Posterior vena cava (tissue), 2 donors: ENCODE measurements around the gene KAZN. TPM values are rescaled to one million over a fixed set of nuclear protein-coding genes. Genes with fewer than 3 reads are reported as not detected.

Experiments
- DNase-seq: peaks from one replicate; pipeline ENCODE4 v3.0.0-alpha.2; 2020; ENCODE audit warnings: low spot score
- intact Hi-C, 2 donors: fragments of 100-400 bp; cut with DNase I; formaldehyde crosslinking; loops; one replicate each; pipeline versions ENCODE4 v1.14.1 to v1.14.2; 2022 to 2023
- total RNA-seq, 2 donors: library from RNA; stranded (reverse); fragmentation: NEBNext Ultra II Directional; extraction: Animal tissue kit (Norgen Biotek cat#: 25700); gene quantifications; one replicate each; pipeline ENCODE4 v1.2.1, GENCODE V29; 2021
- donor health status: DM: yes; HTN: yes; CAD: no.
- donor health status: DM: yes; HTN: yes; CAD: no.

Gene KAZN
- total RNA-seq, 2 donors from 2014 or later, result 6.2 to 10.8 TPM

- intact Hi-C loops, result no loop called here
- DNase-seq, result peak; percentile 45
Measured at GRCh38 chr1:15100880-15101760, 502.6 kb downstream of the KAZN start.

GRCh38 chr1:15101801-15102200 lies 503.3 kb downstream of the KAZN start:
- peak; percentile 50 for DNase-seq
- intact Hi-C loops, result no loop called here

GRCh38 chr1:15102646-15103045 lies 504.2 kb downstream of the KAZN start:
- peak; percentile 64 for DNase-seq

GRCh38 chr1:15103211-15103610 lies 504.7 kb downstream of the KAZN start:
- DNase-seq, result peak; percentile 59
- intact Hi-C loops, result no loop called here

More at GRCh38 chr1:15102646-15103045, 504.2 kb downstream of the KAZN start:
- intact Hi-C loops, result no loop called here

- intact Hi-C loops, result no loop called here
- peak; percentile 65 for DNase-seq
Measured at GRCh38 chr1:15103906-15104305, 505.4 kb downstream of the KAZN start.

GRCh38 chr1:15104768-15105167 lies 506.3 kb downstream of the KAZN start:
- DNase-seq, result no peak
- intact Hi-C loops, result no loop called here

- peak; percentile 58 for DNase-seq
- intact Hi-C loops, result no loop called here
Measured at GRCh38 chr1:15106608-15107007, 508.1 kb downstream of the KAZN start.

- peak; percentile 36 for DNase-seq
- intact Hi-C loops, result no loop called here
Measured at GRCh38 chr1:15107058-15107687, 508.7 kb downstream of the KAZN start.

- intact Hi-C loops, result no loop called here
- no peak for DNase-seq
Measured at GRCh38 chr1:15107911-15108310, 509.4 kb downstream of the KAZN start.

GRCh38 chr1:15110128-15110866 lies 511.8 kb downstream of the KAZN start:
- intact Hi-C loops, result no loop called here
- peak; percentile 50 for DNase-seq

GRCh38 chr1:15110867-15111230 lies 512.4 kb downstream of the KAZN start:
- DNase-seq, result peak; percentile 52
- intact Hi-C loops, result no loop called here

- intact Hi-C loops, result no loop called here
- DNase-seq, result no peak
Measured at GRCh38 chr1:15113146-15113545, 514.7 kb downstream of the KAZN start.

- intact Hi-C loops, result loop anchor here in 1 of 2 donors (1.0 kb wide), 1 partner anchor 25 kb away; no protein-coding TSS in a partner anchor
- DNase-seq, result no peak
Measured at GRCh38 chr1:15114884-15115283, 516.4 kb downstream of the KAZN start.

GRCh38 chr1:15115542-15116330 lies 517.3 kb downstream of the KAZN start:
- no peak for DNase-seq
- intact Hi-C loops, result loop anchor here in 1 of 2 donors (1.0 kb wide), 1 partner anchor 25 kb away; no protein-coding TSS in a partner anchor

- intact Hi-C loops, result no loop called here
- DNase-seq, result no peak
Measured at GRCh38 chr1:15116966-15117365, 518.5 kb downstream of the KAZN start.

GRCh38 chr1:15117671-15118325 lies 519.3 kb downstream of the KAZN start:
- no peak for DNase-seq
- intact Hi-C loops, result no loop called here

GRCh38 chr1:15118579-15118978 lies 520.1 kb downstream of the KAZN start:
- DNase-seq, result peak; percentile 58

GRCh38 chr1:15120251-15120945 lies 521.9 kb downstream of the KAZN start:
- intact Hi-C loops, result no loop called here
- DNase-seq, result peak; percentile 60

More at GRCh38 chr1:15118579-15118978, 520.1 kb downstream of the KAZN start:
- intact Hi-C loops, result no loop called here
